HG02852 (cell line): ENCODE measurements around the gene RNF114.
"Not testable (repeated sequence)": the region's sequence is repeated elsewhere in the genome, so short reads cannot be mapped to it uniquely, and the experiment has no call there.

Source experiments
- ATAC-seq: cut with Tn5 transposase; IDR thresholded peaks from one replicate; pipeline ENCODE4 v1.9.1; 2021; ENCODE audit warnings: mild to moderate bottlenecking, moderate library complexity; ENCODE audit not compliant: unreplicated experiment

The RNF114 gene

GRCh38 chr20:49925901-49926454 lies 10.2 kb upstream of the RNF114 start:
- ATAC-seq: no peak

GRCh38 chr20:49928411-49929141 lies 7.6 kb upstream of the RNF114 start:
- no peak for ATAC-seq

- ATAC-seq: no peak
Measured at GRCh38 chr20:49929142-49929494, 7.1 kb upstream of the RNF114 start.

- ATAC-seq: peak; percentile 6
Measured at GRCh38 chr20:49935746-49936152, 448 bp upstream of the RNF114 start.

- ATAC-seq: peak; percentile 5
Measured at GRCh38 chr20:49937027-49937929, 1.1 kb downstream of the RNF114 start.

- no peak for ATAC-seq
Measured at GRCh38 chr20:49938173-49939163, 2.3 kb downstream of the RNF114 start.

- ATAC-seq: no peak
Measured at GRCh38 chr20:49941456-49941855, 5.3 kb downstream of the RNF114 start.

- ATAC-seq: no peak
Measured at GRCh38 chr20:49942303-49942702, 6.1 kb downstream of the RNF114 start.

- ATAC-seq: no peak
Measured at GRCh38 chr20:49942942-49943341, 6.7 kb downstream of the RNF114 start.

GRCh38 chr20:49945306-49945700 lies 9.1 kb downstream of the RNF114 start:
- ATAC-seq: no peak

- no peak for ATAC-seq
Measured at GRCh38 chr20:49945701-49946477, 9.7 kb downstream of the RNF114 start.

- ATAC-seq: no peak
Measured at GRCh38 chr20:49948178-49948577, 12.0 kb downstream of the RNF114 start.

- no peak for ATAC-seq
Measured at GRCh38 chr20:49948809-49949507, 12.8 kb downstream of the RNF114 start.

- ATAC-seq: no peak
Measured at GRCh38 chr20:49951151-49951550, 15.0 kb downstream of the RNF114 start.

- no peak for ATAC-seq
Measured at GRCh38 chr20:49955167-49955566, 19.0 kb downstream of the RNF114 start.

GRCh38 chr20:49955830-49956396 lies 19.7 kb downstream of the RNF114 start:
- not testable (repeated sequence) for ATAC-seq

GRCh38 chr20:49956689-49957088 lies 20.5 kb downstream of the RNF114 start:
- ATAC-seq: no peak

GRCh38 chr20:49957089-49957938 lies 21.1 kb downstream of the RNF114 start:
- not testable (repeated sequence) for ATAC-seq
